HAP-1 (cell line): ENCODE measurements around the gene GMPR2.
"Not testable (repeated sequence)": the region's sequence is repeated elsewhere in the genome, so short reads cannot be mapped to it uniquely, and the experiment has no call there.

ENCODE experiments used
- DNase-seq, 2 experiments: peaks; one replicate each; pipeline ENCODE4 v3.0.0-alpha.2; 2016 to 2020; ENCODE audit warnings: low spot score in 2 of 2
- H3K27me3 ChIP-seq: fragments of 250-450 bp; sonication (Bioruptor Pico); 2 replicates; pipeline ENCODE4 v1.5.1; 2020; ENCODE audit warnings: low read depth, mild to moderate bottlenecking, moderate library complexity
- H3K36me3 ChIP-seq: fragments of 250-450 bp; sonication (Bioruptor Pico); replicated peaks from 2 replicates; pipeline ENCODE4 v1.5.1; 2020; ENCODE audit warnings: mild to moderate bottlenecking
- H3K4me1 ChIP-seq: fragments of 250-450 bp; sonication (Bioruptor Pico); 2 replicates; pipeline ENCODE4 v1.5.1; 2020; ENCODE audit warnings: mild to moderate bottlenecking
- H3K4me3 ChIP-seq: fragments of 250-450 bp; sonication (Bioruptor Pico); 2 replicates; pipeline ENCODE4 v1.5.1; 2020; ENCODE audit warnings: mild to moderate bottlenecking, moderate library complexity
- H3K9me3 ChIP-seq: fragments of 250-450 bp; sonication (Bioruptor Pico); 2 replicates; pipeline ENCODE4 v1.5.1; 2020; ENCODE audit warnings: mild to moderate bottlenecking, moderate library complexity
- in situ Hi-C: fragments of 300-500 bp; cut with MboI; formaldehyde crosslinking; loops from 3 replicates; pipeline ENCODE4 v1.14.3; 2020; ENCODE audit warnings: low sequenced_read_pairs, inconsistent platforms, mixed read lengths

The GMPR2 gene

GRCh38 chr14:24243336-24243836, 10.7 kb downstream of the GMPR2 start:
- Histone ChIP-seq H3K4me3 (peak overlapping the region; percentile 51), H3K36me3 (peaks cover 23% of the 10 kb centered on the region), H3K4me1 (peaks cover 9% of the 10 kb centered on the region), H3K9me3 (no peaks in the 10 kb centered on the region), H3K27me3 (no peaks in the 10 kb centered on the region)
- no peak for DNase-seq
- in situ Hi-C loops = loop anchor here (5.0 kb wide), 1 partner anchor 189 kb away; no protein-coding TSS in a partner anchor

- H3K4me1 ChIP-seq, H3K9me3 ChIP-seq, H3K36me3 ChIP-seq, DNase-seq, H3K27me3 ChIP-seq, H3K4me3 ChIP-seq: not testable (repeated sequence)
- in situ Hi-C loops = loop anchor here (5.0 kb wide), 1 partner anchor 52 kb away; the partner anchor contains the start of genes DHRS1 and NOP9
Measured at GRCh38 chr14:24245350-24245749, 12.6 kb downstream of the GMPR2 start.

- Histone ChIP-seq H3K27me3 (no peaks in the 10 kb centered on the region), H3K36me3 (no peaks in the 10 kb centered on the region), H3K4me1 (peaks cover 3% of the 10 kb centered on the region), H3K9me3 (no peaks in the 10 kb centered on the region), H3K4me3 (no peak overlapping the region)
- no peak for DNase-seq
- in situ Hi-C loops = loop anchor here (5.0 kb wide), 1 partner anchor 51 kb away; the partner anchor contains the start of genes DHRS1 and NOP9
Measured at GRCh38 chr14:24246765-24247212, 14.1 kb downstream of the GMPR2 start.

- DNase-seq = no peak
- H3K4me1 ChIP-seq = peaks cover 3% of the 10 kb centered on the region; the same call in 1 of the 2 replicates
- in situ Hi-C loops = loop anchor here (5.0 kb wide), 1 partner anchor 50 kb away; the partner anchor contains the start of genes DHRS1 and NOP9
Measured at GRCh38 chr14:24247422-24247821, 14.7 kb downstream of the GMPR2 start.

GRCh38 chr14:24249230-24250021, 16.7 kb downstream of the GMPR2 start:
- in situ Hi-C loops = loop anchor here (5.0 kb wide), 1 partner anchor 48 kb away; the partner anchor contains the start of genes DHRS1 and NOP9
- H3K4me3 ChIP-seq = no peak overlapping the region
- H3K27me3 ChIP-seq = no peaks in the 10 kb centered on the region
- DNase-seq = no peak
- no peaks in the 10 kb centered on the region for H3K36me3 ChIP-seq
- no peaks in the 10 kb centered on the region for H3K9me3 ChIP-seq
- no peaks in the 10 kb centered on the region for H3K4me1 ChIP-seq

More at GRCh38 chr14:24247422-24247821, 14.7 kb downstream of the GMPR2 start:
- Histone ChIP-seq H3K9me3 (no peaks in the 10 kb centered on the region), H3K27me3 (no peaks in the 10 kb centered on the region), H3K36me3 (no peaks in the 10 kb centered on the region), H3K4me3 (no peak overlapping the region)

DNA sequence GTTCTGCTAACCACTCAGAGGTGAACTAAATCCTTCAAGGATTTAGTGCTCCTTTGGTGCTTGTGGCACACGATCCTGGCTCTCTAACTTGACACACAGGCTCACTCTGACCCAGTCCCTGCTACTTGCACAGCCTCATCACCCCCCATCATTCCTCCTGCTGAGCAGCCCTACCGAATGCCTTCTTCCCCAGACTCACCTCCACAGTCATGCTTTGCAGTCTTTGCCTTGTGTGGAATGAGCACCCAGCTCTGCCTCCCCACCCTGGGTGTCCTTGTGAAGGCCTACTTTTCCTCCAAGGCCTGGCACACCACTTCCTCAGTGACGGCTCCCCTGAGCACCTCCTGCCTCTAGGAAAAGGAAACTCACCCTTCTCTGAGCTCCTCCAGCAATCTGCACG, 17.6 kb downstream of the GMPR2 start:
- no peak overlapping the region for H3K4me3 ChIP-seq
- H3K36me3 ChIP-seq = no peaks in the 10 kb centered on the region
- no peaks in the 10 kb centered on the region for H3K9me3 ChIP-seq
- in situ Hi-C loops = no loop called here
- no peak for DNase-seq
- H3K4me1 ChIP-seq = no peaks in the 10 kb centered on the region
- H3K27me3 ChIP-seq = no peaks in the 10 kb centered on the region

DNA sequence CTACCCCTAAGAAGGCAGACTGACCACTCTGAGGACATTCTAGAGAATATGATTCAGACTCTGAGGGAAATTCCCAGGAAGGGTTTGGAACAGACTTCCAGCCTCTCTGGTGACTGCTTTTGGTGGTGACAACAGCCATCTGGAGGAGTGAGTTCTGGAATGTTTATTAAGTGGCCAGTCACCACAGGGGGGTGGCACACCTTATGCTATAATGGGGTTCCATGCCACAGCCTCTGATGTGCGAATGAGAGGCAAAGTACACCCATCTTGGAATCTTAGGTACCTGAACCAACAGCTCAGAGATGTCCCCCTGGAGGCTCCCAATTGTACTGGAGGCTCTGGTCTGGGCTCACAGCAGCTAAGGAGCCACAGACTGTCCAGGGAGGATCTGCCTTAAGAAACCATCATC, 19.2 kb downstream of the GMPR2 start:
- in situ Hi-C loops = no loop called here
- H3K4me1 ChIP-seq = no peaks in the 10 kb centered on the region
- DNase-seq = no peak
- no peaks in the 10 kb centered on the region for H3K9me3 ChIP-seq
- H3K4me3 ChIP-seq = no peak overlapping the region
- H3K27me3 ChIP-seq = no peaks in the 10 kb centered on the region
- H3K36me3 ChIP-seq = no peaks in the 10 kb centered on the region

DNA sequence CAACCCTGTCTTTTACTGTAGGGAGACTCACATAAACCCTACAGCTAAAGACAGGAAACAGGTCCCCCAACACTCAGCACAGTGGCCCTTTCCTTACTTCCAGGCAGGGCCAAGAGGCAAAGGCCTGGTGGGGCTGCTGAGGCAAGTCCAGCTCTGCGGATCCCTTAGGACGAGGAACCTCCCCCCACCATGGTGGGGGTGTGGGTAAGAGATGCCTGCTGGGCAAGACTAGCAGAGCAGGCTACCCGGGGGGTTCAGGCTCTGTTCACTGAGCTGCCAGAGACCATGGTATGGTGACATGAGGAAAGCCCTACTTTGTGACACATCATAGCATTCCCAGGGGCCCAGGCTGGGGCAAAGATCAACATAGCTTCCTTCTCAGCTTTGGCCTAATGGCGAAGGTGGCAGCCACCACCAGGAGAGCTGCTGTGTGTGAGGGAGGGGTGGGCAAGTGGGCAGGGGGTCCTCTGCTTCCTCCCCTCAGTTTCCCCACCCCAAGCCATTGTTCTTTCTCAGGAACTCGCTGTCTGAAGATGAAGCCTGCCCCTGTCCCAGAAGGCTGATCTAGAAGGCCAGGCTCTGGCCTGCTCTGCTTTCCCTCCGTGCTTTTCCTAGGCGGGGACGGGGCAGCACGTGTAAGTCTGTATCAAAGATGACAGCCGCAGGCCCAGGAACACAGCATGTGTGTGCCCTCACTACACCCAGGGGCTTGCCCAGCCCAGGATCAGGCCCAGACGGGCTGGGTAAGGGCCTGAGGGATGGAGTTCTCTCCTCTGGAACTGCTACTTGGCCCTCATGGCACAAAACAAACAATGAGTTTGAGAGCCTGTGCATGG, 19.8 kb downstream of the GMPR2 start:
- H3K36me3 ChIP-seq = no peaks in the 10 kb centered on the region
- in situ Hi-C loops = no loop called here
- no peak overlapping the region for H3K4me3 ChIP-seq
- H3K9me3 ChIP-seq = no peaks in the 10 kb centered on the region
- H3K4me1 ChIP-seq = no peaks in the 10 kb centered on the region
- DNase-seq = no peak
- no peaks in the 10 kb centered on the region for H3K27me3 ChIP-seq

DNA sequence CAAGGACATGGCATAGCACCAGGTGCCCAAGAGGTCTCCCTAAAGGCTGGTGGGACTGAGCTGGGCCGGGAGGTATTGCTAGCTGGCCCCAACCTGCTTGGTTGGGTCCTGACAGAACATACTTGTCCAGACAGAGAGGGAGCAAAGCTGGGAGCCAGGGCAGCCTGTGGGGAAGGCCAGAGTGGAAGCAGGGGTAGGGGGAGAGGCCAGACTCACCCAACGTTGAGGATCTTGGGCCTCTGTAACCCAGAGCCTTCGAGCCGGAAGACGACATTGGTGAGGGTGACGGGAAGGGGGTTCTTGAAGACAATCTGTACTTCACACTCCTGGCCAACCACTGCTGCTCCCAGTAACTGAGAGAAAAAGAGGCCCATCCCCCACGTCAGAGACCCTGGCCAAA, 21.2 kb downstream of the GMPR2 start:
- Histone ChIP-seq H3K4me1 (no peaks in the 10 kb centered on the region), H3K36me3 (no peaks in the 10 kb centered on the region), H3K4me3 (no peak overlapping the region), H3K27me3 (no peaks in the 10 kb centered on the region), H3K9me3 (no peaks in the 10 kb centered on the region)
- DNase-seq = no peak
- in situ Hi-C loops = no loop called here

GRCh38 chr14:24254630-24255392, 22.1 kb downstream of the GMPR2 start:
- no peak overlapping the region for H3K4me3 ChIP-seq
- in situ Hi-C loops = no loop called here
- no peak for DNase-seq
- H3K36me3 ChIP-seq = no peaks in the 10 kb centered on the region
- no peaks in the 10 kb centered on the region for H3K4me1 ChIP-seq
- H3K27me3 ChIP-seq = no peaks in the 10 kb centered on the region
- no peaks in the 10 kb centered on the region for H3K9me3 ChIP-seq

- in situ Hi-C loops = no loop called here
- H3K4me3 ChIP-seq = no peak overlapping the region
- no peaks in the 10 kb centered on the region for H3K27me3 ChIP-seq
- H3K36me3 ChIP-seq = no peaks in the 10 kb centered on the region
- no peaks in the 10 kb centered on the region for H3K4me1 ChIP-seq
- DNase-seq = no peak
- H3K9me3 ChIP-seq = no peaks in the 10 kb centered on the region
Measured at GRCh38 chr14:24255438-24255837, 22.7 kb downstream of the GMPR2 start.

- Histone ChIP-seq H3K4me1 (no peaks in the 10 kb centered on the region), H3K27me3 (no peaks in the 10 kb centered on the region), H3K36me3 (no peaks in the 10 kb centered on the region), H3K4me3 (no peak overlapping the region), H3K9me3 (no peaks in the 10 kb centered on the region)
- DNase-seq = no peak
- in situ Hi-C loops = no loop called here
Measured at GRCh38 chr14:24255931-24256711, 23.4 kb downstream of the GMPR2 start.
